ENCODE measurements around the gene DOCK7.

The DOCK7 gene

GRCh38 chr1:62561306-62561705 is 126.9 kb downstream of the DOCK7 start:
- no peak for TF ChIP-seq CTCF (IDR thresholded peaks at IDR 0.05; ENCODE audit: low read depth, low read length, missing control alignments)
- H3K4me3 ChIP-seq (ENCODE audit: low read depth, low read length) = no peak overlapping the region
- no peak for DNase-seq (ENCODE audit: low read depth)

GRCh38 chr1:62544570-62544969 is 143.6 kb downstream of the DOCK7 start:
- no peak for DNase-seq (ENCODE audit: low read depth)
- no peak overlapping the region for H3K4me3 ChIP-seq (ENCODE audit: low read depth, low read length)
- no peak for TF ChIP-seq CTCF (IDR thresholded peaks at IDR 0.05; ENCODE audit: low read depth, low read length, missing control alignments)

- no peak for DNase-seq (ENCODE audit: low read depth)
- H3K4me3 ChIP-seq (ENCODE audit: low read depth, low read length) = no peak overlapping the region
- TF ChIP-seq CTCF (IDR thresholded peaks at IDR 0.05; ENCODE audit: low read depth, low read length, missing control alignments) = no peak
Measured at GRCh38 chr1:62541048-62541447, 147.1 kb downstream of the DOCK7 start.

- TF ChIP-seq CTCF (IDR thresholded peaks at IDR 0.05; ENCODE audit: low read depth, low read length, missing control alignments) = no peak
- DNase-seq (ENCODE audit: low read depth) = no peak
- no peak overlapping the region for H3K4me3 ChIP-seq (ENCODE audit: low read depth, low read length)
Measured at GRCh38 chr1:62539028-62539447, 149.1 kb downstream of the DOCK7 start.

GRCh38 chr1:62536865-62537264 is 151.3 kb downstream of the DOCK7 start:
- TF ChIP-seq CTCF (IDR thresholded peaks at IDR 0.05; ENCODE audit: low read depth, low read length, missing control alignments) = no peak
- no peak for DNase-seq (ENCODE audit: low read depth)
- H3K4me3 ChIP-seq (ENCODE audit: low read depth, low read length) = no peak overlapping the region

- peak; percentile 16 for DNase-seq (ENCODE audit: low read depth)
- TF ChIP-seq CTCF (IDR thresholded peaks at IDR 0.05; ENCODE audit: low read depth, low read length, missing control alignments) = peak; percentile 88
- no peak overlapping the region for H3K4me3 ChIP-seq (ENCODE audit: low read depth, low read length)
Measured at GRCh38 chr1:62530516-62531154, 157.6 kb downstream of the DOCK7 start.

GRCh38 chr1:62529227-62529626 is 159.0 kb downstream of the DOCK7 start:
- H3K4me3 ChIP-seq (ENCODE audit: low read depth, low read length) = no peak overlapping the region
- DNase-seq (ENCODE audit: low read depth) = no peak
- TF ChIP-seq CTCF (IDR thresholded peaks at IDR 0.05; ENCODE audit: low read depth, low read length, missing control alignments) = no peak

All from GM12864 (cell line).